Nephron (organoid): Measurements from ENCODE around the gene DMBX1.

Experiments
- H3K27ac Mint-ChIP-seq, 3 experiments: 2 replicates each; pipeline ENCODE4 v1.8.0; 2020; ENCODE audit warnings: mixed read lengths in 3 of 3, mild to moderate bottlenecking in 2 of 3, moderate library complexity in 1 of 3
- H3K27me3 Mint-ChIP-seq: 2 replicates; pipeline ENCODE4 v1.8.0; 2021; ENCODE audit warnings: low read depth, mild to moderate bottlenecking, moderate library complexity, mixed read lengths
- H3K36me3 Mint-ChIP-seq: 2 replicates; pipeline ENCODE4 v1.8.0; 2020; ENCODE audit warnings: low read depth, mixed read lengths
- H3K4me1 Mint-ChIP-seq: 2 replicates; pipeline ENCODE4 v1.8.0; 2020; ENCODE audit warnings: mixed read lengths
- H3K4me3 Mint-ChIP-seq, 3 experiments: 2 replicates each; pipeline ENCODE4 v1.8.0; 2020; ENCODE audit warnings: mild to moderate bottlenecking in 3 of 3, mixed read lengths in 3 of 3, moderate library complexity in 2 of 3
- H3K9me3 Mint-ChIP-seq: 2 replicates; pipeline ENCODE4 v1.8.0; 2020; ENCODE audit warnings: mixed read lengths
- CTCF ChIP-seq, 3 experiments: fragments of 200-600 bp; sonication (generic); IDR thresholded peaks; one replicate each; pipeline ENCODE4 v1.5.0; 2021; ENCODE audit warnings: antibody characterized with exemption in 3 of 3; ENCODE audit not compliant: unreplicated experiment in 3 of 3

The DMBX1 gene

GRCh38 chr1:46446646-46447498 lies 42.8 kb upstream of the DMBX1 start:
- H3K4me3 Mint-ChIP-seq: peak overlapping the region; percentile 22 to 76 (median 74)

GRCh38 chr1:46447499-46448108 lies 42.0 kb upstream of the DMBX1 start:
- Mint-ChIP-seq H3K27ac (no peak overlapping the region), H3K36me3 (no peaks in the 10 kb centered on the region), H3K27me3 (peaks cover 94% of the 10 kb centered on the region), H3K4me3 (peak overlapping the region; percentile 50 to 63 (median 58)), H3K4me1 (peaks cover 6% of the 10 kb centered on the region), H3K9me3 (no peaks in the 10 kb centered on the region)
- TF ChIP-seq CTCF (IDR thresholded peaks at IDR 0.05; ENCODE audit: unreplicated experiment in 3 of 3): no peak

More at GRCh38 chr1:46446646-46447498, 42.8 kb upstream of the DMBX1 start:
- Mint-ChIP-seq H3K4me1 (peaks cover 9% of the 10 kb centered on the region), H3K27ac (no peak overlapping the region), H3K36me3 (no peaks in the 10 kb centered on the region), H3K27me3 (peaks cover 94% of the 10 kb centered on the region), H3K9me3 (no peaks in the 10 kb centered on the region)
- peak; percentile 88 to 93 (median 92) for TF ChIP-seq CTCF (IDR thresholded peaks at IDR 0.05; ENCODE audit: unreplicated experiment in 3 of 3)

GRCh38 chr1:46448109-46448911 lies 41.3 kb upstream of the DMBX1 start:
- TF ChIP-seq CTCF (IDR thresholded peaks at IDR 0.05; ENCODE audit: unreplicated experiment in 3 of 3): no peak
- Mint-ChIP-seq H3K27me3 (peaks cover 97% of the 10 kb centered on the region), H3K27ac (no peak overlapping the region), H3K9me3 (no peaks in the 10 kb centered on the region), H3K4me1 (peaks cover 5% of the 10 kb centered on the region), H3K36me3 (no peaks in the 10 kb centered on the region), H3K4me3 (peak overlapping the region; percentile 73 to 79 (median 74))

GRCh38 chr1:46449223-46450159 lies 40.1 kb upstream of the DMBX1 start:
- no peaks in the 10 kb centered on the region for H3K9me3 Mint-ChIP-seq
- TF ChIP-seq CTCF (IDR thresholded peaks at IDR 0.05; ENCODE audit: unreplicated experiment in 3 of 3): no peak
- H3K27me3 Mint-ChIP-seq: peaks cover 100% of the 10 kb centered on the region
- H3K27ac Mint-ChIP-seq: no peak overlapping the region
- H3K36me3 Mint-ChIP-seq: no peaks in the 10 kb centered on the region
- peaks cover 5% of the 10 kb centered on the region for H3K4me1 Mint-ChIP-seq
- H3K4me3 Mint-ChIP-seq: peak overlapping the region in 1 of 3 experiments; percentile 79

- Mint-ChIP-seq H3K4me3 (no peak overlapping the region), H3K36me3 (no peaks in the 10 kb centered on the region), H3K27ac (no peak overlapping the region), H3K9me3 (peaks cover 2% of the 10 kb centered on the region), H3K27me3 (peaks cover 100% of the 10 kb centered on the region), H3K4me1 (peaks cover 5% of the 10 kb centered on the region)
- TF ChIP-seq CTCF (IDR thresholded peaks at IDR 0.05; ENCODE audit: unreplicated experiment in 3 of 3): no peak
Measured at GRCh38 chr1:46450160-46450517, 39.5 kb upstream of the DMBX1 start.
